K562 (cell line): Measurements from ENCODE around the gene ARHGEF12. TPM values are rescaled to one million over a fixed set of nuclear protein-coding genes. Genes with fewer than 3 reads are reported as not detected.

ENCODE experiments used
- ARHGAP35 ChIP-seq: fragments of 450-650 bp; IDR thresholded peaks from 2 replicates; pipeline ENCODE4 v1.6.1; 2018; ENCODE audit not compliant: partially characterized antibody
- ARID2 ChIP-seq: fragments of 450-650 bp; IDR thresholded peaks from 2 replicates; pipeline ENCODE4 v1.6.1; 2017; ENCODE audit warnings: antibody characterized with exemption, mild to moderate bottlenecking
- CHD1 ChIP-seq: fragments of 200-600 bp; sonication (generic); IDR thresholded peaks from one replicate; pipeline ENCODE4 v1.6.1; 2012; ENCODE audit warnings: mild to moderate bottlenecking, moderate library complexity, low read length, inconsistent platforms
- ESRRB ChIP-seq: fragments of 250-450 bp; sonication (Bioruptor Pico); IDR thresholded peaks from 2 replicates; pipeline ENCODE4 v1.5.0; 2020; ENCODE audit warnings: mild to moderate bottlenecking, moderate library complexity, borderline replicate concordance
- FOXK1 ChIP-seq: sonication (generic); formaldehyde crosslinking; IDR thresholded peaks from 2 replicates; pipeline ENCODE4 v1.8.0; 2022; ENCODE audit warnings: missing genetic modification reagents, mild to moderate bottlenecking, borderline replicate concordance
- FOXO4 ChIP-seq: fragments of 450-650 bp; formaldehyde crosslinking; IDR thresholded peaks from 2 replicates; pipeline ENCODE4 v1.4.0; 2020; ENCODE audit warnings: mild to moderate bottlenecking, moderate library complexity
- GTF2E2 ChIP-seq: fragments of 200-800 bp; sonication (Bioruptor generic); IDR thresholded peaks from 2 replicates; pipeline ENCODE4 v1.6.1; 2016; ENCODE audit warnings: missing genetic modification characterization, missing compliant biosample characterization
- KLF13 ChIP-seq: fragments of 450-650 bp; IDR thresholded peaks from 2 replicates; pipeline ENCODE4 v1.6.1; 2016; ENCODE audit warnings: missing genetic modification characterization, low read depth, mild to moderate bottlenecking, missing compliant biosample characterization, moderate library complexity, borderline replicate concordance
- MEF2D ChIP-seq: conservative IDR thresholded peaks from 2 replicates; pipeline ENCODE4 v1.6.1; 2016; ENCODE audit warnings: low read depth, missing genetic modification characterization, missing compliant biosample characterization
- NEUROD1 ChIP-seq: fragments of 150-350 bp; IDR thresholded peaks from 2 replicates; pipeline ENCODE4 v1.6.1; 2014; ENCODE audit warnings: borderline replicate concordance, low read length, low read depth; ENCODE audit not compliant: partially characterized antibody
- NR2C1 ChIP-seq, 2 experiments: fragments of 450-650 bp; IDR thresholded peaks; 2 replicates each; pipeline ENCODE4 v1.6.1; 2017; ENCODE audit warnings: mild to moderate bottlenecking in 2 of 2, antibody characterized with exemption in 1 of 2, inconsistent platforms in 1 of 2, missing compliant biosample characterization in 1 of 2, missing genetic modification characterization in 1 of 2
- PRDM10 ChIP-seq: fragments of 450-650 bp; IDR thresholded peaks from 2 replicates; pipeline ENCODE4 v1.6.1; 2018; ENCODE audit not compliant: partially characterized antibody
- PRPF4 ChIP-seq: fragments of 200-400 bp; formaldehyde crosslinking; IDR thresholded peaks from one replicate; pipeline ENCODE4 v1.6.1; 2017; ENCODE audit warnings: low read length, low read depth, mild to moderate bottlenecking; ENCODE audit not compliant: insufficient read depth, poor library complexity, severe bottlenecking
- RAD51 ChIP-seq: fragments of 450-650 bp; IDR thresholded peaks from 2 replicates; pipeline ENCODE4 v1.7.1; 2016; ENCODE audit warnings: low read depth, mild to moderate bottlenecking, borderline replicate concordance
- TCF7L2 ChIP-seq: fragments of 150-350 bp; IDR thresholded peaks from 2 replicates; pipeline ENCODE4 v1.6.1; 2016; ENCODE audit warnings: low read depth, mild to moderate bottlenecking, low read length, moderate library complexity
- TRIM24 ChIP-seq, 2 experiments: fragments of 450-650 bp; IDR thresholded peaks; 2 replicates each; pipeline ENCODE4 v1.6.1; 2016
- TRIM28 ChIP-seq: fragments of 450-650 bp; IDR thresholded peaks from 2 replicates; pipeline ENCODE4 v1.6.1; 2017
- ZBTB17 ChIP-seq: fragments of 450-650 bp; formaldehyde crosslinking; IDR thresholded peaks from 2 replicates; pipeline ENCODE4 v1.4.0; 2020; ENCODE audit warnings: mild to moderate bottlenecking
- ZFPM2 ChIP-seq: fragments of 250-450 bp; sonication (Bioruptor Pico); IDR thresholded peaks from 2 replicates; pipeline ENCODE4 v1.5.1; 2022; ENCODE audit warnings: mild to moderate bottlenecking
- ZKSCAN8 ChIP-seq: fragments of 200-800 bp; sonication (Bioruptor generic); IDR thresholded peaks from 2 replicates; pipeline ENCODE4 v1.6.1; 2016; ENCODE audit warnings: missing genetic modification characterization, missing compliant biosample characterization
- ZNF217 ChIP-seq: sonication (generic); formaldehyde crosslinking; IDR thresholded peaks from 2 replicates; pipeline ENCODE4 v1.8.0; 2022; ENCODE audit warnings: mild to moderate bottlenecking, missing genetic modification reagents
- ZNF253 ChIP-seq: fragments of 250-450 bp; sonication (Bioruptor Pico); conservative IDR thresholded peaks from 2 replicates; pipeline ENCODE4 v1.6.1; 2021; ENCODE audit warnings: mild to moderate bottlenecking
- ZNF316 ChIP-seq: fragments of 450-650 bp; IDR thresholded peaks from 2 replicates; pipeline ENCODE4 v1.6.1; 2016
- polyA plus RNA-seq, 8 experiments: library from polyadenylated mRNA; depleted of rRNA in 4 of 8; stranded (reverse) in 5 of 8; unstranded in 3 of 8; fragments of >200 nt; fragmentation: Nextera tagmentation in 2 of 8; fragmentation: Illumina TruSeq in 1 of 8; extraction: Ambion mirVana in 2 of 8; extraction: Trizol in 1 of 8; gene quantifications; 2 replicates each; pipeline versions ENCODE4 v1.2.1 to v1.2.3, GENCODE V29; 2011 to 2014; ENCODE audit warnings: inconsistent platforms in 1 of 8, missing spikeins in 1 of 8
- total RNA-seq, 7 experiments: library from RNA; depleted of rRNA in 6 of 7; stranded (reverse); fragments of >200 nt in 6 of 7; fragmentation: Illumina TruSeq in 2 of 7; extraction: Trizol in 2 of 7; gene quantifications; 2 replicates each; pipeline versions ENCODE4 v1.2.1 to v1.2.3, GENCODE V29; 2011 to 2021; ENCODE audit warnings: low replicate concordance in 1 of 7
- TF ChIP-seq, protein P1 (sequence below): sonication (generic); formaldehyde crosslinking; IDR thresholded peaks from 2 replicates; pipeline ENCODE4 v1.8.0; 2023; ENCODE audit warnings: mild to moderate bottlenecking, missing genetic modification reagents

The ARHGEF12 gene
- total and polyA plus RNA-seq, 9 of the 15 experiments (the other 6 are each of a cell fraction or from before 2014, with no cell fraction given): 3.5 to 51.7 (median 29.5) TPM

DNA sequence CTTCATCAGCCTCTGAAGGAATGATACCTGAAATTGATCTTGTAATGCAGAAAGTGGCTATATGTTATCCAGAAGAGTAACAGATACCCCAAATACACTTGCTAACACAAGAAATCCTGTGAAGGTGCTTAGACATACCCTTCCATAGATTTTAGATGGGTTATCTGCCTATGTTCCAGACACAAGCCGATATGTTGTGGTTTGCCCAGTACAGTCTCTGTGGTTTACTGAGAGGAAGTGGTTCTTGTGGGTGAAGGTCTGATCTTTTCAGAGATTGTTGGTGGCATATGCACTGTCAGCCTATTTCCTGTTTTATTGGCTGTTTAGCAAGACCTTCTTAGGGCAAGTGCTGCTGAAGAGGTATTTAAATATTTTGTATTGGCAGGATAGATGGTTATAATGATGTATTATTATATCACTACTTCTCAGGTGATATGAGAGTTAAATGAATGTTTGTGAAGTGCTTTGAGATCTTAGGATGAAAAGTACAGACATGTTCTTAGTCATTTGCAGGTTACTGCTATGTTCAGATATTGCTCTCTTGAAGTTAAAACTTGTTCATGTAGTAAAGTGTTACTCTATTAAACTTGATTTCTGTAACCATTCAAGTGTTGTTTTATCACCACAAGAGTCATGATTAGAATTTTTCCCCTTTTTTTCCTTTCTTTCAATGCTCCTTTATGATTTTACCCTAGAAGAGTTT lies 8.2 kb downstream of the ARHGEF12 start (continued):
- TF ChIP-seq NEUROD1 (no peak), ARID2 (no peak), PRPF4 (no peak), ESRRB (no peak), TRIM28 (no peak), GTF2E2 (tag) (no peak), TRIM24 (IDR thresholded peaks at IDR 0.05) (peak in 1 of 2 experiments; percentile 41; a peak in 1 of 4 replicates), ZKSCAN8 (CRISPR knock-in tag) (no peak), TCF7L2 (no peak), ZNF217 (CRISPR knock-in tag) (no peak), ZNF253 (no peak), RAD51 (no peak), ZFPM2 (no peak), ARHGAP35 (no peak), FOXK1 (CRISPR knock-in tag) (no peak), FOXO4 (CRISPR knock-in tag) (no peak), KLF13 (no peak), ZNF316 (peak; percentile 87), ZBTB17 (no peak), MEF2D (tag) (0 out of 2 replicates have a peak, but pooled peaks have one; percentile 37), PRDM10 (no peak), NR2C1 (IDR thresholded peaks at IDR 0.05) (no peak), NR2C1 (tag; IDR thresholded peaks at IDR 0.05) (no peak), CHD1 (no peak)
- TF ChIP-seq, protein P1, sequence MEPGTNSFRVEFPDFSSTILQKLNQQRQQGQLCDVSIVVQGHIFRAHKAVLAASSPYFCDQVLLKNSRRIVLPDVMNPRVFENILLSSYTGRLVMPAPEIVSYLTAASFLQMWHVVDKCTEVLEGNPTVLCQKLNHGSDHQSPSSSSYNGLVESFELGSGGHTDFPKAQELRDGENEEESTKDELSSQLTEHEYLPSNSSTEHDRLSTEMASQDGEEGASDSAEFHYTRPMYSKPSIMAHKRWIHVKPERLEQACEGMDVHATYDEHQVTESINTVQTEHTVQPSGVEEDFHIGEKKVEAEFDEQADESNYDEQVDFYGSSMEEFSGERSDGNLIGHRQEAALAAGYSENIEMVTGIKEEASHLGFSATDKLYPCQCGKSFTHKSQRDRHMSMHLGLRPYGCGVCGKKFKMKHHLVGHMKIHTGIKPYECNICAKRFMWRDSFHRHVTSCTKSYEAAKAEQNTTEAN: no peak
